Fibroblast of lung (primary cell): ENCODE data around the gene ZCCHC7. TPM values are rescaled to one million over a fixed set of nuclear protein-coding genes. Genes with fewer than 3 reads are reported as not detected.
"Not testable (repeated sequence)": the region's sequence is repeated elsewhere in the genome, so short reads cannot be mapped to it uniquely, and the experiment has no call there.

Experiments used
- DNase-seq, 2 donors: peaks; one replicate each; pipeline versions ENCODE4 v3.0.0 to v3.0.0-alpha.2; 2010; ENCODE audit warnings: low read depth in 2 of 2
- H2AFZ ChIP-seq: 2 replicates; pipeline ENCODE4 v1.5.1; 2012; ENCODE audit warnings: low read length, control low read depth, inconsistent platforms
- H3K27ac ChIP-seq: 2 replicates; pipeline ENCODE4 v1.5.1; 2011; ENCODE audit warnings: low read length, control low read depth; ENCODE audit not compliant: insufficient read depth
- H3K27me3 ChIP-seq: 2 replicates; pipeline ENCODE4 v1.5.1; 2011; ENCODE audit warnings: mild to moderate bottlenecking, low read length; ENCODE audit not compliant: control insufficient read depth, insufficient read depth
- H3K36me3 ChIP-seq: 2 replicates; pipeline ENCODE4 v1.5.1; 2011; ENCODE audit warnings: low read length; ENCODE audit not compliant: control insufficient read depth, insufficient read depth
- H3K4me1 ChIP-seq: 2 replicates; pipeline ENCODE4 v1.5.1; 2011; ENCODE audit warnings: low read length; ENCODE audit not compliant: control insufficient read depth, insufficient read depth; ENCODE audit errors: extremely low read depth
- H3K4me2 ChIP-seq: 2 replicates; pipeline ENCODE4 v1.5.1; 2011; ENCODE audit warnings: low read length, control low read depth; ENCODE audit not compliant: insufficient read depth; ENCODE audit errors: extremely low read depth
- H3K4me3 ChIP-seq, 4 experiments: fragments of 200-600 bp in 1 of 4; sonication (generic) in 1 of 4; replicated peaks in 1 of 4; 2 replicates each; pipeline ENCODE4 v1.5.1; 2011 to 2016; ENCODE audit warnings: low read length in 4 of 4, low read depth in 3 of 4, mild to moderate bottlenecking in 3 of 4, control low read depth in 2 of 4, inconsistent platforms in 1 of 4, mixed read lengths in 1 of 4; ENCODE audit not compliant: insufficient read depth in 1 of 4; ENCODE audit errors: control extremely low read depth in 1 of 4
- H3K79me2 ChIP-seq: 2 replicates; pipeline ENCODE4 v1.5.1; 2012; ENCODE audit warnings: mild to moderate bottlenecking, low read length, inconsistent platforms; ENCODE audit not compliant: control insufficient read depth, insufficient read depth
- H3K9ac ChIP-seq: 2 replicates; pipeline ENCODE4 v1.5.1; 2011; ENCODE audit warnings: mild to moderate bottlenecking, low read length, control low read depth; ENCODE audit not compliant: insufficient read depth
- H3K9me3 ChIP-seq: 2 replicates; pipeline ENCODE4 v1.5.1; 2012; ENCODE audit warnings: low read depth, low read length; ENCODE audit not compliant: control insufficient read depth, insufficient read depth
- H4K20me1 ChIP-seq: 2 replicates; pipeline ENCODE4 v1.5.1; 2011; ENCODE audit warnings: low read length; ENCODE audit not compliant: control insufficient read depth, insufficient read depth; ENCODE audit errors: extremely low read depth
- EZH2 ChIP-seq: IDR thresholded peaks from 2 replicates; pipeline ENCODE4 v1.5.1; 2012; ENCODE audit warnings: low read length, control low read depth, mild to moderate bottlenecking; ENCODE audit errors: missing control alignments
- polyA plus RNA-seq, 2 donors: library from polyadenylated mRNA; depleted of rRNA in 1 of 2; stranded (reverse) in 1 of 2; unstranded in 1 of 2; fragments of >200 nt; gene quantifications; 2 replicates each; pipeline ENCODE4 v1.2.1, GENCODE V29; 2011 to 2012; ENCODE audit warnings: missing spikeins in 1 of 2
- total RNA-seq: library from RNA; depleted of rRNA; stranded (reverse); fragments of >200 nt; gene quantifications from 2 replicates; pipeline ENCODE4 v1.2.1, GENCODE V29; 2014
- TF ChIP-seq, protein P1 (sequence below), 2 donors: IDR thresholded peaks in 1 of 2; conservative IDR thresholded peaks in 1 of 2; 1 replicate in 1 of 2; 2 replicates in 1 of 2; pipeline ENCODE4 v1.5.1; 2011 to 2012; ENCODE audit warnings: low read length in 2 of 2, control low read depth in 1 of 2, inconsistent platforms in 1 of 2, low read depth in 1 of 2, mild to moderate bottlenecking in 1 of 2

ZCCHC7 gene
- total and polyA plus RNA-seq, 2 donors (not counting 1 experiment from before 2014, with no cell fraction given), result 15.0 to 23.8 TPM

DNA sequence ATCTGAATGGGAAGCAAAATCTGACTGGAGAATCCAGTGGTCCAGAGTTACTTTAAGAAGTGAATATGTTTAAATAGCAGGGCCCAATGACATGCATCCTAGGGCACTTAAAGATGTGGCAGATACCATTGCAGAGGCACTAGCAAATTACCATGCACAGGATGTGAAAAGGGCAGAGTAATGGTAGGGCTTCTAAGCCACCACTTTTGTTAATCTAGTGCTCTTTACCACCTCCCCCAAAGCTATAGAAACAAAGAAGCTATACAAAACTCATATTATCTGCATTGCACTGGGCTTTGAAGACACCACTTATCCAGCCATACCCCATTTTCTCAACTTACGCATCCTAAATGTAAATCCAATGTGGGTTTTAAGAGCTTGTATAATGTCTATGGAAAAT lies 81.2 kb downstream of the ZCCHC7 start:
- H3K36me3 ChIP-seq, result peaks cover 2% of the 10 kb centered on the region
- H3K27ac ChIP-seq, result no peak overlapping the region
- H3K9me3 ChIP-seq, result no peaks in the 10 kb centered on the region
- peaks cover 7% of the 10 kb centered on the region for H3K4me1 ChIP-seq
- DNase-seq, result no peak
- H2AFZ ChIP-seq, result no peak overlapping the region
- TF ChIP-seq, protein P1, sequence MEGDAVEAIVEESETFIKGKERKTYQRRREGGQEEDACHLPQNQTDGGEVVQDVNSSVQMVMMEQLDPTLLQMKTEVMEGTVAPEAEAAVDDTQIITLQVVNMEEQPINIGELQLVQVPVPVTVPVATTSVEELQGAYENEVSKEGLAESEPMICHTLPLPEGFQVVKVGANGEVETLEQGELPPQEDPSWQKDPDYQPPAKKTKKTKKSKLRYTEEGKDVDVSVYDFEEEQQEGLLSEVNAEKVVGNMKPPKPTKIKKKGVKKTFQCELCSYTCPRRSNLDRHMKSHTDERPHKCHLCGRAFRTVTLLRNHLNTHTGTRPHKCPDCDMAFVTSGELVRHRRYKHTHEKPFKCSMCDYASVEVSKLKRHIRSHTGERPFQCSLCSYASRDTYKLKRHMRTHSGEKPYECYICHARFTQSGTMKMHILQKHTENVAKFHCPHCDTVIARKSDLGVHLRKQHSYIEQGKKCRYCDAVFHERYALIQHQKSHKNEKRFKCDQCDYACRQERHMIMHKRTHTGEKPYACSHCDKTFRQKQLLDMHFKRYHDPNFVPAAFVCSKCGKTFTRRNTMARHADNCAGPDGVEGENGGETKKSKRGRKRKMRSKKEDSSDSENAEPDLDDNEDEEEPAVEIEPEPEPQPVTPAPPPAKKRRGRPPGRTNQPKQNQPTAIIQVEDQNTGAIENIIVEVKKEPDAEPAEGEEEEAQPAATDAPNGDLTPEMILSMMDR (conservative IDR thresholded peaks at IDR 0.05 in 1 of 2, IDR thresholded peaks at IDR 0.05 in 1 of 2; ENCODE audit: low read depth in 1 of 2, low read length in 2 of 2), result no peak
- TF ChIP-seq EZH2, result no peak
- no peaks in the 10 kb centered on the region for H3K79me2 ChIP-seq
- H3K9ac ChIP-seq, result no peak overlapping the region
- H3K27me3 ChIP-seq, result no peaks in the 10 kb centered on the region
- no peak overlapping the region for H3K4me2 ChIP-seq
- H3K4me3 ChIP-seq, result no peak overlapping the region
- H4K20me1 ChIP-seq, result no peaks in the 10 kb centered on the region

DNA sequence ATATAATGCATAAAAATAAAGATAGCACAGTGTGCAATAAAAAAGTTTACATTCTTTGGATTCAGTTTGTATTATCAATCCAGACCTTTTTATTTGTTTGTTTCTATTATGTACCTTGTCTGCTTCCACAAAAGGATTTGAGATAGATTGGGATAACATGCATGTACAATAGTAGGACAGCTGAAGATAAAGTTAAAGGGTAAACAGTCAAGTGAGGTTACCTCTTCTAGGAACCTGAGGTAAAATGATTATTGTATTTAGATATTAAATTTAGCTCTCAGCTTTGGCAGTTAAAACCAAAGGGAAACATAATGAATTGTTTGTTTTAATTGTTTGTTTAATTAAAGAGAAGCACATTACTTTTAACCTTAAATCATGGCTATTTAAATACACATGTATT lies 81.7 kb downstream of the ZCCHC7 start:
- Histone ChIP-seq H3K9ac (no peak overlapping the region), H3K27ac (no peak overlapping the region), H3K4me1 (peaks cover 4% of the 10 kb centered on the region), H3K4me3 (no peak overlapping the region), H3K79me2 (no peaks in the 10 kb centered on the region), H3K4me2 (no peak overlapping the region), H2AFZ (no peak overlapping the region), H3K27me3 (no peaks in the 10 kb centered on the region), H4K20me1 (no peaks in the 10 kb centered on the region), H3K9me3 (no peaks in the 10 kb centered on the region), H3K36me3 (peaks cover 2% of the 10 kb centered on the region)
- no peak for DNase-seq
- no peak for TF ChIP-seq EZH2
- TF ChIP-seq, protein P1 (conservative IDR thresholded peaks at IDR 0.05 in 1 of 2, IDR thresholded peaks at IDR 0.05 in 1 of 2; ENCODE audit: low read depth in 1 of 2, low read length in 2 of 2), result no peak

DNA sequence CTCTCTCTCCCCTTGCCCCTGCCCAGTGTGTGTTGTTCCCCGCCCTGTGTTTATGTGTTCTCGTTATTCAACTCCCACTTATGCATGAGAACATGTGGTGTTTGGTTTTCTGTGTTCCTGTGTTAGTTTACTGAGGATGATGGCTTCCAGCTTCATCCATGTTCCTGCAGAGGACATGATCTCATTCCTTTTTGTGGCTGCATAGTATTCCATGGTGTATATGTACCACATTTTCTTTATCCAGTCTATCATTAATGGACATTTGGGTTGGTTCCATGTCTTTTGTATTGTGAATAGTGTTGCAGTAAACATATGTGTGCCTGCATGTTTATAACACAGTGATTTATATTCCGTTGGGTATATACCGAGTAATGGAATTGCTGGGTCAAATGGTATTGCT lies 83.1 kb downstream of the ZCCHC7 start:
- H3K4me3 ChIP-seq, H3K36me3 ChIP-seq, H2AFZ ChIP-seq, H3K27me3 ChIP-seq, DNase-seq, H3K9me3 ChIP-seq, H4K20me1 ChIP-seq, H3K79me2 ChIP-seq, H3K4me2 ChIP-seq, H3K4me1 ChIP-seq, H3K27ac ChIP-seq, H3K9ac ChIP-seq: not testable (repeated sequence)
